Type B pancreatic cell (in vitro differentiated cells): ENCODE data around the gene WDR31. TPM values are rescaled to one million over a fixed set of nuclear protein-coding genes. Genes with fewer than 3 reads are reported as not detected.

ENCODE experiments used
- DNase-seq: peaks from one replicate; pipeline ENCODE4 v3.0.0; 2021; ENCODE audit warnings: mixed read lengths; ENCODE audit not compliant: unreplicated experiment; ENCODE audit errors: extremely low spot score
- H3K27ac Mint-ChIP-seq: 2 replicates; pipeline ENCODE4 v1.8.0; 2021; ENCODE audit warnings: mild to moderate bottlenecking, mixed read lengths
- H3K27me3 Mint-ChIP-seq: 2 replicates; pipeline ENCODE4 v1.8.0; 2021; ENCODE audit warnings: mixed read lengths
- H3K36me3 Mint-ChIP-seq: 2 replicates; pipeline ENCODE4 v1.8.0; 2021; ENCODE audit warnings: mixed read lengths
- H3K4me1 Mint-ChIP-seq: one replicate; pipeline ENCODE4 v1.8.0; 2021; ENCODE audit warnings: mixed read lengths; ENCODE audit not compliant: unreplicated experiment
- H3K4me3 Mint-ChIP-seq: 2 replicates; pipeline ENCODE4 v1.8.0; 2021; ENCODE audit warnings: mild to moderate bottlenecking, mixed read lengths
- H3K9me3 Mint-ChIP-seq: 2 replicates; pipeline ENCODE4 v1.8.0; 2021; ENCODE audit warnings: mixed read lengths
- total RNA-seq: library from RNA; stranded (reverse); gene quantifications from 2 replicates; pipeline ENCODE4 v1.2.1, GENCODE V29; 2021; ENCODE audit warnings: low replicate concordance
- TF ChIP-seq, protein P1 (sequence below): fragments of 200-600 bp; sonication (generic); conservative IDR thresholded peaks from 2 replicates; pipeline ENCODE4 v1.5.0; 2021; ENCODE audit warnings: antibody characterized with exemption, mild to moderate bottlenecking

The WDR31 gene
- total RNA-seq, 1 donor from 2014 or later: 6.7 TPM

DNA sequence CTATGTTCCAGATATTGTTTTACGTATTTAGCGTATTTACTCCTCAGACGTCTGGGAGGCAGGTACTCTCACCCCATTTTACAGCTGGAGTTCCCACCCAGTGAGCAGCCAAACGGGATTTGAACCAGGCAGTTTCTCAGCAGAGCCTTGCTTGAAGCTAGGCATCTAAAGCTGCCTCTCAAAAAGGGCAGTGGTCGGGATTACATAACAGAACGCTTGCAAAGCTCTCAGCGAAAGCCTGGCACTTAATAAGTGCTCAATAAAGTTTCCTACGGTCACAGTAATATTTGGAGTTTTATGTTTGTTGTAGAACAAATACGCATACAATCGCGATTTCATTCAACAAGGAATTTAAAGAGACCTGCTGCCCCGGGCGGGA lies 9.0 kb upstream of the WDR31 start:
- H3K27me3 Mint-ChIP-seq: peaks cover 64% of the 10 kb centered on the region
- no peaks in the 10 kb centered on the region for H3K4me1 Mint-ChIP-seq
- TF ChIP-seq, protein P1, sequence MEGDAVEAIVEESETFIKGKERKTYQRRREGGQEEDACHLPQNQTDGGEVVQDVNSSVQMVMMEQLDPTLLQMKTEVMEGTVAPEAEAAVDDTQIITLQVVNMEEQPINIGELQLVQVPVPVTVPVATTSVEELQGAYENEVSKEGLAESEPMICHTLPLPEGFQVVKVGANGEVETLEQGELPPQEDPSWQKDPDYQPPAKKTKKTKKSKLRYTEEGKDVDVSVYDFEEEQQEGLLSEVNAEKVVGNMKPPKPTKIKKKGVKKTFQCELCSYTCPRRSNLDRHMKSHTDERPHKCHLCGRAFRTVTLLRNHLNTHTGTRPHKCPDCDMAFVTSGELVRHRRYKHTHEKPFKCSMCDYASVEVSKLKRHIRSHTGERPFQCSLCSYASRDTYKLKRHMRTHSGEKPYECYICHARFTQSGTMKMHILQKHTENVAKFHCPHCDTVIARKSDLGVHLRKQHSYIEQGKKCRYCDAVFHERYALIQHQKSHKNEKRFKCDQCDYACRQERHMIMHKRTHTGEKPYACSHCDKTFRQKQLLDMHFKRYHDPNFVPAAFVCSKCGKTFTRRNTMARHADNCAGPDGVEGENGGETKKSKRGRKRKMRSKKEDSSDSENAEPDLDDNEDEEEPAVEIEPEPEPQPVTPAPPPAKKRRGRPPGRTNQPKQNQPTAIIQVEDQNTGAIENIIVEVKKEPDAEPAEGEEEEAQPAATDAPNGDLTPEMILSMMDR: no peak
- H3K4me3 Mint-ChIP-seq: peak overlapping the region; percentile 84
- peaks cover 5% of the 10 kb centered on the region for H3K36me3 Mint-ChIP-seq
- DNase-seq: no peak
- peak overlapping the region; percentile 72 for H3K27ac Mint-ChIP-seq
- H3K9me3 Mint-ChIP-seq: no peaks in the 10 kb centered on the region

DNA sequence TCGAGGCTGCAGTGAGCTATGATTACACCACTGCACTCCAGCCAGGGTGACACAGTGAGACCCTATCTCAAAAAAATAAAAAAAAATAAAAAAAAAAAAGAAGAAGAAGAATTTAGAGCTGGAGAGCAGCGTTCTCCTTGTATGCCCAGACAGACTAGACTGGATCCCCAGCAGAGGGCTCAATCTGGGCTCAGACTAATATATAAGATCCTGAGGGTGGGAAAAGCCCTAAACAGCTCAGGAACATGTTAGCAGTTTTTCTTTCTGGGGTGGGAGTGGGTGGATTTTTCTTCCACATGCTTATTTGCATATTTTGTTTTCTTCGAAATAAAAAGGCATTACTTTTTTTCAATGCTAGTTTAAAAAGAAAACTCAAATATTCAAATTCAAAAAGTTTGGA lies 8.4 kb upstream of the WDR31 start:
- Mint-ChIP-seq H3K4me3 (peak overlapping the region; percentile 68), H3K27ac (no peak overlapping the region), H3K4me1 (peaks cover 6% of the 10 kb centered on the region), H3K36me3 (peaks cover 5% of the 10 kb centered on the region), H3K9me3 (no peaks in the 10 kb centered on the region), H3K27me3 (peaks cover 60% of the 10 kb centered on the region)
- DNase-seq: no peak
- TF ChIP-seq, protein P1: no peak

DNA sequence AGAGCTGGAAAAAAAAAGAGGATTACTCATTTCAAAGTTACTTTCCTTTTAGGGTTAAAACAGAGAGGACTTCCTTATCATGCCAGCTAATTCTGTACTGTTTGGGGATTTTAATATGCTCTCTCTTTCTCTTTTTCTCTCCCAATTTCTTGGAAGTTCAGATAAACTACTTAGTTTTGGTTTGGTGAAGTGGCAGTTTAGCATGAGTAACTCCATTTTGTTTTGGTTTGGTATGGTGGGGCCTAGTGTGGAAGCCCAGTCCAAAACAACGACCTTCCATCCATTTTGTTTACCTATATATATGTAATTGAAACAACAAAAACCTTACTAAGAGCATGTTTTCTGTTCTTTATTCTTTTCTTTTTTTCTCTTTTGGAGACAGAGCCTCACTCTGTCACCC lies 5.6 kb upstream of the WDR31 start:
- Mint-ChIP-seq H3K4me3 (no peak overlapping the region), H3K27me3 (peaks cover 38% of the 10 kb centered on the region), H3K27ac (no peak overlapping the region), H3K9me3 (no peaks in the 10 kb centered on the region), H3K4me1 (peaks cover 18% of the 10 kb centered on the region), H3K36me3 (no peaks in the 10 kb centered on the region)
- DNase-seq: no peak
- TF ChIP-seq, protein P1: no peak

DNA sequence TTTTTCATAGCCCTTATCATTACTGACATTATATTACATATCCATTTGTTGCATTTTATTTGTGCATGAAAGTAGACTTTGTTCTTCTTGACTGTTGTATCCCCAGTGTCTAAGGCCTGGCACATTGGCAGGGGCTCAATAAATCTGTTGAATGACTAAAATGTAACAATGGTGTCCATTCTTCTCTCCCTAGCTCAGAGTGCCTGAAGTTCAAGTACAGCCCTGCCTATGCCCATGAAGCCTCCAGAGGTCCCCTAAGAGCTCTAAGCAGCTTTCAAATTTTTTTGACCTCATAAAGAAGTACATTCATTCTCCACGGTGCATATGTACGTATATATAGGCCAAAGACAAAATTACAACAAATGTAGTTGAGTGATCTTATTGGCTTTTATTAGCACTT lies 5.1 kb upstream of the WDR31 start:
- Mint-ChIP-seq H3K4me1 (peaks cover 22% of the 10 kb centered on the region), H3K27me3 (peaks cover 33% of the 10 kb centered on the region), H3K4me3 (no peak overlapping the region), H3K9me3 (no peaks in the 10 kb centered on the region), H3K27ac (peak overlapping the region; percentile 22), H3K36me3 (no peaks in the 10 kb centered on the region)
- DNase-seq: no peak
- TF ChIP-seq, protein P1: no peak

DNA sequence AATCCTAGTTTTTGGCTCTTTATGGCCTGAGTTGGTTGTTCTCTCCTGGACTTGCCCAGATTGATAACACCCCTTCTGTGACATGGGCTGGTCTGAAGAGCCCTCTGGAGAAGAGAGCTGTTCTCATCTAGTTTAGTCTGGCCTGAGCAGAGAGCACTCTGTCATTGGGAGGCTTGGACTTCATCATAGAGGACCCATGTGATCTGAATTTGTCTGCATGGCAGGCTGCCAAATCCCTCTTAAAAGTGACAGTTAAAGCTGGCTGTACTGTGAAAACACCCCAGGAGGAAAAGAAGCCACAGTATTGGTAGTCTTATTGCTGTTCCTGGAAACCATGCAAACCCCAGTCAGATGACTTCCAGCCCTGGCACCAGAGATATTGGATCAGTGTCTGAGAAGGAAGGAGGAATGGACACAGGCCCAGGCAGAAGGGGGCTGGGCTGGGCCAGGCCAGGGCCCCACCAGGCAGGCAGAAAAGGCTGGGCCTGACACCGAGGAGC lies 3.7 kb upstream of the WDR31 start:
- Mint-ChIP-seq H3K9me3 (no peaks in the 10 kb centered on the region), H3K4me1 (peaks cover 30% of the 10 kb centered on the region), H3K27ac (peak overlapping the region; percentile 91), H3K4me3 (peak overlapping the region; percentile 70), H3K36me3 (no peaks in the 10 kb centered on the region), H3K27me3 (peaks cover 23% of the 10 kb centered on the region)
- DNase-seq: no peak
- TF ChIP-seq, protein P1: no peak
